A549 (cell line): ENCODE results near the gene MAD1L1.

Experiments used
- BHLHE40 ChIP-seq: IDR thresholded peaks from 2 replicates; pipeline ENCODE4 v1.6.1; 2012; ENCODE audit warnings: low read depth, low read length, inconsistent platforms
- CTCF ChIP-seq: fragments of >200 bp; sonication (Bioruptor Twin); formaldehyde crosslinking; IDR thresholded peaks from 3 replicates; pipeline ENCODE4 v1.5.1; 2016
- ESRRA ChIP-seq: fragments of 150-350 bp; IDR thresholded peaks from 2 replicates; pipeline ENCODE4 v1.6.1; 2014; ENCODE audit warnings: mild to moderate bottlenecking, low read length, borderline replicate concordance
- GATA3 ChIP-seq: IDR thresholded peaks from 2 replicates; pipeline ENCODE4 v1.6.1; 2012; ENCODE audit warnings: borderline replicate concordance
- HOXA7 ChIP-seq: fragments of 250-450 bp; sonication (Bioruptor Pico); IDR thresholded peaks from 2 replicates; pipeline ENCODE4 v1.5.0; 2020; ENCODE audit warnings: mild to moderate bottlenecking, moderate library complexity
- JUNB ChIP-seq: fragments of >200 bp; sonication (Bioruptor Twin); formaldehyde crosslinking; IDR thresholded peaks from 2 replicates; pipeline ENCODE4 v1.6.1; 2016
- MAX ChIP-seq: IDR thresholded peaks from 2 replicates; pipeline ENCODE4 v1.6.1; 2012
- MYC ChIP-seq: IDR thresholded peaks from 2 replicates; pipeline ENCODE4 v1.6.1; 2012; ENCODE audit warnings: mild to moderate bottlenecking, inconsistent platforms, low read length, improper control_type of control experiment, borderline replicate concordance
- POLR2A ChIP-seq: IDR thresholded peaks from 2 replicates; pipeline ENCODE4 v1.6.1; 2012; ENCODE audit warnings: mild to moderate bottlenecking, low read length
- ZSCAN20 ChIP-seq: fragments of 250-450 bp; sonication (Bioruptor Pico); IDR thresholded peaks from 2 replicates; pipeline ENCODE4 v1.8.0; 2022; ENCODE audit warnings: mild to moderate bottlenecking, moderate library complexity
- TF ChIP-seq, protein P1 (sequence below): fragments of 200-600 bp; sonication (generic); IDR thresholded peaks from 2 replicates; pipeline ENCODE4 v1.6.1; 2016; ENCODE audit warnings: antibody characterized with exemption, mild to moderate bottlenecking, moderate library complexity

DNA sequence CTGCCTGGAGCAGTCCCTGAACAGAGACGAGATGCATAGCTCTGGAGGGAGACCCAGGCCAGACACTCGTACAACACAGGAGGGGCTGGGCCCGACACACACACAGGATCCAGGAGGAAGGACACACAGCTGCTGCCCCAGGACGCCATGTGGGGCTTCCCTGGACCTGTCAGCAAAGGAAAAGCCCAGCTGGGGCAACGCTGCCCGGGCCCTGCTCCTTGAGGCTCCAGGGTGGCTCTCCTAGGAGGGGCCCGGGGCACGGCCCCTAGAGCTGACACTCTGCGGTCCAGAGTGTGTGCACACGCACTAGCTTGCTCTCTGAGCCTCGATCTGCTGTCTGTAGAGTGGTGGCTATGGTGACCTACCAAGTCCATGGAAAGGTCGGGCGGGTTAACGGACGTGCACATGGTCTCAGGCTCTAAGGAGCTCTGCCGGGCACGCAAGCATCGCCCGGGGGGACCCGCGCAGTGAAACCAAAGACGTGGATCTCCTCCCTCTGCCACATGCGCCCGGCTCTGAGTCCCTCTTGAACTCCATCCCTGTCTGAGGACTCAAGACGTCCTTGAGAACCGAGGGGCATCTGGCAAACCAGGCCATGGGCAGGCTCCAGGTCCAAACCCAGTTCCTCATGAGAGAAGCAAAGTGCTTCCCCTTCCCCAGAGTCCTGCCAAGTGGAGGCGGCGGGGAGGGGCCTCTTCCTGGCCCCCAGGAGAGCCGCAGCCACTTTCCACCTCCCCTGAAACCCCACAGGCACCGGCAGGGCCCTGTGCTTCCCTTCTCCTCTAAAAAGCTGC is 283.7 kb downstream of the MAD1L1 start:
- TF ChIP-seq POLR2A (no peak), JUNB (no peak), ESRRA (no peak), HOXA7 (CRISPR knock-in tag) (no peak), ZSCAN20 (CRISPR knock-in tag) (no peak), CTCF (no peak), BHLHE40 (no peak), MYC (no peak), GATA3 (no peak), MAX (no peak)
- TF ChIP-seq, protein P1, sequence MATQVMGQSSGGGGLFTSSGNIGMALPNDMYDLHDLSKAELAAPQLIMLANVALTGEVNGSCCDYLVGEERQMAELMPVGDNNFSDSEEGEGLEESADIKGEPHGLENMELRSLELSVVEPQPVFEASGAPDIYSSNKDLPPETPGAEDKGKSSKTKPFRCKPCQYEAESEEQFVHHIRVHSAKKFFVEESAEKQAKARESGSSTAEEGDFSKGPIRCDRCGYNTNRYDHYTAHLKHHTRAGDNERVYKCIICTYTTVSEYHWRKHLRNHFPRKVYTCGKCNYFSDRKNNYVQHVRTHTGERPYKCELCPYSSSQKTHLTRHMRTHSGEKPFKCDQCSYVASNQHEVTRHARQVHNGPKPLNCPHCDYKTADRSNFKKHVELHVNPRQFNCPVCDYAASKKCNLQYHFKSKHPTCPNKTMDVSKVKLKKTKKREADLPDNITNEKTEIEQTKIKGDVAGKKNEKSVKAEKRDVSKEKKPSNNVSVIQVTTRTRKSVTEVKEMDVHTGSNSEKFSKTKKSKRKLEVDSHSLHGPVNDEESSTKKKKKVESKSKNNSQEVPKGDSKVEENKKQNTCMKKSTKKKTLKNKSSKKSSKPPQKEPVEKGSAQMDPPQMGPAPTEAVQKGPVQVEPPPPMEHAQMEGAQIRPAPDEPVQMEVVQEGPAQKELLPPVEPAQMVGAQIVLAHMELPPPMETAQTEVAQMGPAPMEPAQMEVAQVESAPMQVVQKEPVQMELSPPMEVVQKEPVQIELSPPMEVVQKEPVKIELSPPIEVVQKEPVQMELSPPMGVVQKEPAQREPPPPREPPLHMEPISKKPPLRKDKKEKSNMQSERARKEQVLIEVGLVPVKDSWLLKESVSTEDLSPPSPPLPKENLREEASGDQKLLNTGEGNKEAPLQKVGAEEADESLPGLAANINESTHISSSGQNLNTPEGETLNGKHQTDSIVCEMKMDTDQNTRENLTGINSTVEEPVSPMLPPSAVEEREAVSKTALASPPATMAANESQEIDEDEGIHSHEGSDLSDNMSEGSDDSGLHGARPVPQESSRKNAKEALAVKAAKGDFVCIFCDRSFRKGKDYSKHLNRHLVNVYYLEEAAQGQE, result no peak
